ENCODE data around the gene GRAP2.

DNA sequence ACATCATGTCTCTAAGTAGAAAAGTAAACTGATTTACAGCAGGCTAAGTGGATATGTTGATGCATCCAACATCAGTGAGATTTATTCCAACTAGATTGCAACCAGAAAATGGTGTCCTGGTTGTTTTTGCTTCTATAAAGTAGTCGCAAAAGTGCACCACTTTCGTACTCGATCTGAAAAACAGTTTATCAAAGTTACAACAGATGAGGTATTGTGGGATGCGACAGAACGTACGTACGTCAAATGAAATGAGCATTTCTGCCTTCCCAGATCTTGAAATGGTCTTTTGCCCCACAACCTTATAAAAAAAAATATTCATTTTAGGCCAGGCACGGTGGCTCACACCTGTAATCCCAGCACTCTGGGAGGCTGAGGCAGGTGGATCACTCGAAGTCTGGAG, 13.7 kb downstream of the GRAP2 start:
- TF ChIP-seq, protein P1, sequence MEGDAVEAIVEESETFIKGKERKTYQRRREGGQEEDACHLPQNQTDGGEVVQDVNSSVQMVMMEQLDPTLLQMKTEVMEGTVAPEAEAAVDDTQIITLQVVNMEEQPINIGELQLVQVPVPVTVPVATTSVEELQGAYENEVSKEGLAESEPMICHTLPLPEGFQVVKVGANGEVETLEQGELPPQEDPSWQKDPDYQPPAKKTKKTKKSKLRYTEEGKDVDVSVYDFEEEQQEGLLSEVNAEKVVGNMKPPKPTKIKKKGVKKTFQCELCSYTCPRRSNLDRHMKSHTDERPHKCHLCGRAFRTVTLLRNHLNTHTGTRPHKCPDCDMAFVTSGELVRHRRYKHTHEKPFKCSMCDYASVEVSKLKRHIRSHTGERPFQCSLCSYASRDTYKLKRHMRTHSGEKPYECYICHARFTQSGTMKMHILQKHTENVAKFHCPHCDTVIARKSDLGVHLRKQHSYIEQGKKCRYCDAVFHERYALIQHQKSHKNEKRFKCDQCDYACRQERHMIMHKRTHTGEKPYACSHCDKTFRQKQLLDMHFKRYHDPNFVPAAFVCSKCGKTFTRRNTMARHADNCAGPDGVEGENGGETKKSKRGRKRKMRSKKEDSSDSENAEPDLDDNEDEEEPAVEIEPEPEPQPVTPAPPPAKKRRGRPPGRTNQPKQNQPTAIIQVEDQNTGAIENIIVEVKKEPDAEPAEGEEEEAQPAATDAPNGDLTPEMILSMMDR (IDR thresholded peaks at IDR 0.05) = no peak
- TF ChIP-seq POLR2AphosphoS5 (IDR thresholded peaks at IDR 0.05; ENCODE audit: low read depth, low read length) = no peak
- no peak for TF ChIP-seq SIN3A (IDR thresholded peaks at IDR 0.05; ENCODE audit: borderline replicate concordance, insufficient read depth, low read depth, low read length)
- TF ChIP-seq, protein P2, sequence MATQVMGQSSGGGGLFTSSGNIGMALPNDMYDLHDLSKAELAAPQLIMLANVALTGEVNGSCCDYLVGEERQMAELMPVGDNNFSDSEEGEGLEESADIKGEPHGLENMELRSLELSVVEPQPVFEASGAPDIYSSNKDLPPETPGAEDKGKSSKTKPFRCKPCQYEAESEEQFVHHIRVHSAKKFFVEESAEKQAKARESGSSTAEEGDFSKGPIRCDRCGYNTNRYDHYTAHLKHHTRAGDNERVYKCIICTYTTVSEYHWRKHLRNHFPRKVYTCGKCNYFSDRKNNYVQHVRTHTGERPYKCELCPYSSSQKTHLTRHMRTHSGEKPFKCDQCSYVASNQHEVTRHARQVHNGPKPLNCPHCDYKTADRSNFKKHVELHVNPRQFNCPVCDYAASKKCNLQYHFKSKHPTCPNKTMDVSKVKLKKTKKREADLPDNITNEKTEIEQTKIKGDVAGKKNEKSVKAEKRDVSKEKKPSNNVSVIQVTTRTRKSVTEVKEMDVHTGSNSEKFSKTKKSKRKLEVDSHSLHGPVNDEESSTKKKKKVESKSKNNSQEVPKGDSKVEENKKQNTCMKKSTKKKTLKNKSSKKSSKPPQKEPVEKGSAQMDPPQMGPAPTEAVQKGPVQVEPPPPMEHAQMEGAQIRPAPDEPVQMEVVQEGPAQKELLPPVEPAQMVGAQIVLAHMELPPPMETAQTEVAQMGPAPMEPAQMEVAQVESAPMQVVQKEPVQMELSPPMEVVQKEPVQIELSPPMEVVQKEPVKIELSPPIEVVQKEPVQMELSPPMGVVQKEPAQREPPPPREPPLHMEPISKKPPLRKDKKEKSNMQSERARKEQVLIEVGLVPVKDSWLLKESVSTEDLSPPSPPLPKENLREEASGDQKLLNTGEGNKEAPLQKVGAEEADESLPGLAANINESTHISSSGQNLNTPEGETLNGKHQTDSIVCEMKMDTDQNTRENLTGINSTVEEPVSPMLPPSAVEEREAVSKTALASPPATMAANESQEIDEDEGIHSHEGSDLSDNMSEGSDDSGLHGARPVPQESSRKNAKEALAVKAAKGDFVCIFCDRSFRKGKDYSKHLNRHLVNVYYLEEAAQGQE (IDR thresholded peaks at IDR 0.05; ENCODE audit: insufficient read depth in 1 of 2, low read depth in 2 of 2, low read length in 1 of 2) = no peak
- TF ChIP-seq TCF7L2 (IDR thresholded peaks at IDR 0.05; ENCODE audit: low read depth, low read length) = no peak

Measured in Panc1 (cell line).